Activated effector memory CD4-positive, alpha-beta T cell treated with Interleukin-2 at 50 U/mL for 16 hours (primary cell): ENCODE data around the gene MTR.
"Not testable (repeated sequence)": the region's sequence is repeated elsewhere in the genome, so short reads cannot be mapped to it uniquely, and the experiment has no call there.

ENCODE experiments used
- DNase-seq: peaks from one replicate; pipeline ENCODE4 v3.0.0-alpha.2; 2020

MTR gene

GRCh38 chr1:236834876-236835275 is 39.8 kb downstream of the MTR start:
- no peak for DNase-seq

GRCh38 chr1:236835491-236835890 is 40.4 kb downstream of the MTR start:
- DNase-seq, result no peak

- DNase-seq, result no peak
Observed at GRCh38 chr1:236836157-236836556, 41.1 kb downstream of the MTR start.

- DNase-seq, result no peak
Observed at GRCh38 chr1:236837115-236837514, 42.0 kb downstream of the MTR start.

- no peak for DNase-seq
Observed at GRCh38 chr1:236837897-236838296, 42.8 kb downstream of the MTR start.

GRCh38 chr1:236841341-236841740 is 46.2 kb downstream of the MTR start:
- no peak for DNase-seq

- DNase-seq, result no peak
Observed at GRCh38 chr1:236844499-236845271, 49.6 kb downstream of the MTR start.

- DNase-seq, result no peak
Observed at GRCh38 chr1:236845830-236846229, 50.7 kb downstream of the MTR start.

GRCh38 chr1:236848274-236848923 is 53.3 kb downstream of the MTR start:
- no peak for DNase-seq

- DNase-seq, result no peak
Observed at GRCh38 chr1:236850077-236850979, 55.2 kb downstream of the MTR start.

GRCh38 chr1:236851871-236852270 is 56.8 kb downstream of the MTR start:
- no peak for DNase-seq

GRCh38 chr1:236853921-236854604 is 59.0 kb downstream of the MTR start:
- DNase-seq, result no peak

GRCh38 chr1:236854605-236854983 is 59.5 kb downstream of the MTR start:
- DNase-seq, result no peak

GRCh38 chr1:236856649-236857048 is 61.6 kb downstream of the MTR start:
- not testable (repeated sequence) for DNase-seq

GRCh38 chr1:236858165-236858564 is 63.1 kb downstream of the MTR start:
- DNase-seq, result no peak

GRCh38 chr1:236860101-236860500 is 65.0 kb downstream of the MTR start:
- no peak for DNase-seq

GRCh38 chr1:236860674-236861073 is 65.6 kb downstream of the MTR start:
- no peak for DNase-seq

GRCh38 chr1:236861560-236862218 is 66.6 kb downstream of the MTR start:
- no peak for DNase-seq

- DNase-seq, result no peak
Observed at GRCh38 chr1:236862219-236862591, 67.1 kb downstream of the MTR start.

- no peak for DNase-seq
Observed at GRCh38 chr1:236862615-236863211, 67.6 kb downstream of the MTR start.

- no peak for DNase-seq
Observed at GRCh38 chr1:236864211-236864610, 69.1 kb downstream of the MTR start.
